Endothelial cell of umbilical vein (primary cell): ENCODE results near the gene HDAC4. TPM values are rescaled to one million over a fixed set of nuclear protein-coding genes. Genes with fewer than 3 reads are reported as not detected.

Source experiments
- BruUV-seq: library from RNA; stranded (reverse); fragments of 400-500 nt; replicated peaks from 2 replicates; lab custom pipeline; 2021; lab: Mats Ljungman, UMichigan
- CTCF ChIA-PET: fragments of 300-600, 350-600 bp; sonication (Branson Sonifier 250); formaldehyde crosslinking; loops from one replicate; lab custom pipeline; 2021; ENCODE audit warnings: antibody characterized with exemption, inconsistent platforms; lab: Charles Lee
- POLR2A ChIA-PET: fragments of 300-600, 350-600 bp; sonication (Branson Sonifier 250); formaldehyde crosslinking; loops from one replicate; lab custom pipeline; 2021; ENCODE audit warnings: antibody characterized with exemption, inconsistent platforms; lab: Charles Lee
- DNase-seq: peaks from one replicate; pipeline ENCODE4 v3.0.0-alpha.2; 2011; ENCODE audit warnings: low read depth, low spot score
- FAIRE-seq: peaks from 2 replicates; lab custom pipeline; 2011; peaks lifted over from hg19 to GRCh38; lab: Jason Lieb, UNC
- H2AFZ ChIP-seq: 2 replicates; pipeline ENCODE4 v1.6.0; 2012; ENCODE audit warnings: low read depth, low read length, control low read depth, inconsistent platforms
- H3K27ac ChIP-seq: 2 replicates; pipeline ENCODE4 v1.5.1; 2011; ENCODE audit warnings: low read depth, mild to moderate bottlenecking, control low read depth, low read length, moderate library complexity; ENCODE audit not compliant: insufficient read depth
- H3K27me3 ChIP-seq, 2 experiments: 2 replicates each; pipeline versions ENCODE4 v1.6.0 to v1.6.1; 2011; ENCODE audit warnings: low read length in 2 of 2, mixed read lengths in 1 of 2; ENCODE audit not compliant: control insufficient read depth in 2 of 2, insufficient read depth in 2 of 2
- H3K36me3 ChIP-seq, 2 experiments: 2 replicates in 1 of 2; 3 replicates in 1 of 2; pipeline ENCODE4 v1.5.1; 2011; ENCODE audit warnings: low read length in 2 of 2, mild to moderate bottlenecking in 1 of 2, moderate library complexity in 1 of 2; ENCODE audit not compliant: control insufficient read depth in 2 of 2, insufficient read depth in 2 of 2; ENCODE audit errors: extremely low read depth in 1 of 2
- H3K4me1 ChIP-seq: 3 replicates; pipeline ENCODE4 v1.5.1; 2011; ENCODE audit warnings: mild to moderate bottlenecking, low read length; ENCODE audit not compliant: control insufficient read depth, insufficient read depth; ENCODE audit errors: extremely low read depth
- H3K4me2 ChIP-seq: 2 replicates; pipeline ENCODE4 v1.6.1; 2011; ENCODE audit warnings: low read length, control low read depth, mixed read lengths; ENCODE audit not compliant: insufficient read depth
- H3K4me3 ChIP-seq, 3 experiments: fragments of 200-600 bp in 1 of 3; sonication (generic), shearing (Covaris generic) in 1 of 3; replicated peaks in 1 of 3; 2 replicates each; pipeline ENCODE4 v1.5.1; 2011 to 2016; ENCODE audit warnings: control low read depth in 3 of 3, low read length in 3 of 3, mild to moderate bottlenecking in 2 of 3, inconsistent platforms in 1 of 3, low read depth in 1 of 3, moderate library complexity in 1 of 3; ENCODE audit not compliant: insufficient read depth in 1 of 3
- H3K79me2 ChIP-seq: 2 replicates; pipeline ENCODE4 v1.6.0; 2012; ENCODE audit warnings: low read length, inconsistent platforms; ENCODE audit not compliant: control insufficient read depth, insufficient read depth
- H3K9ac ChIP-seq: replicated peaks from 2 replicates; pipeline ENCODE3; 2011; ENCODE audit warnings: low read length, control low read depth; ENCODE audit not compliant: insufficient read depth; ENCODE audit errors: extremely low read depth
- H3K9me1 ChIP-seq: replicated peaks from 3 replicates; pipeline ENCODE4 v1.6.0; 2011; ENCODE audit warnings: mild to moderate bottlenecking, low read length; ENCODE audit not compliant: control insufficient read depth, insufficient read depth; ENCODE audit errors: extremely low read depth
- H3K9me3 ChIP-seq: replicated peaks from 2 replicates; pipeline ENCODE4 v1.5.1; 2012; ENCODE audit warnings: low read length, inconsistent platforms; ENCODE audit not compliant: control insufficient read depth, insufficient read depth
- H4K20me1 ChIP-seq: replicated peaks from 2 replicates; pipeline ENCODE3; 2011; ENCODE audit warnings: mild to moderate bottlenecking, low read length; ENCODE audit not compliant: control insufficient read depth, insufficient read depth; ENCODE audit errors: extremely low read depth
- POLR2AphosphoS5 ChIP-seq: IDR thresholded peaks from 2 replicates; pipeline ENCODE4 v1.6.1; 2012; ENCODE audit warnings: low read depth, mild to moderate bottlenecking, control low read depth, low read length, moderate library complexity; ENCODE audit not compliant: insufficient read depth
- dilution Hi-C: fragments of 300-500 bp; cut with MboI; formaldehyde crosslinking; loops from one replicate; pipeline ENCODE4 v1.15.0; 2019; ENCODE audit warnings: low sequenced_read_pairs; ENCODE audit not compliant: extremely low pct_ligation_motif_present
- intact Hi-C: fragments of 100-400 bp; cut with micrococcal nuclease; formaldehyde crosslinking; loops from one replicate; pipeline ENCODE4 v1.10.0; 2022
- polyA plus RNA-seq, 4 experiments: library from polyadenylated mRNA; depleted of rRNA in 3 of 4; stranded (reverse) in 3 of 4; unstranded in 1 of 4; fragments of >200 nt; gene quantifications; 2 replicates each; pipeline versions ENCODE4 v1.2.1 to v1.2.3, GENCODE V29; 2011 to 2012; ENCODE audit warnings: missing spikeins in 1 of 4
- total RNA-seq: library from RNA; stranded (reverse); gene quantifications from 2 replicates; pipeline ENCODE4 v1.2.3, GENCODE V29; 2021
- TF ChIP-seq, protein P1 (sequence below): IDR thresholded peaks from 2 replicates; pipeline ENCODE4 v1.6.1; 2011; ENCODE audit not compliant: insufficient read depth, insufficient read length
- TF ChIP-seq, protein P2 (sequence below), 2 donors: IDR thresholded peaks; 1 replicate in 1 of 2; 2 replicates in 1 of 2; pipeline ENCODE4 v1.5.1; 2011; ENCODE audit warnings: low read length in 2 of 2, mild to moderate bottlenecking in 2 of 2, moderate library complexity in 2 of 2, control low read depth in 1 of 2, inconsistent platforms in 1 of 2, low read depth in 1 of 2; ENCODE audit not compliant: insufficient read depth in 1 of 2; ENCODE audit errors: extremely low read depth in 1 of 2

The HDAC4 gene
- total and polyA plus RNA-seq, 2 donors (not counting 3 experiments of a cell fraction or from before 2014, with no cell fraction given) = 13.4 to 33.0 TPM

DNA sequence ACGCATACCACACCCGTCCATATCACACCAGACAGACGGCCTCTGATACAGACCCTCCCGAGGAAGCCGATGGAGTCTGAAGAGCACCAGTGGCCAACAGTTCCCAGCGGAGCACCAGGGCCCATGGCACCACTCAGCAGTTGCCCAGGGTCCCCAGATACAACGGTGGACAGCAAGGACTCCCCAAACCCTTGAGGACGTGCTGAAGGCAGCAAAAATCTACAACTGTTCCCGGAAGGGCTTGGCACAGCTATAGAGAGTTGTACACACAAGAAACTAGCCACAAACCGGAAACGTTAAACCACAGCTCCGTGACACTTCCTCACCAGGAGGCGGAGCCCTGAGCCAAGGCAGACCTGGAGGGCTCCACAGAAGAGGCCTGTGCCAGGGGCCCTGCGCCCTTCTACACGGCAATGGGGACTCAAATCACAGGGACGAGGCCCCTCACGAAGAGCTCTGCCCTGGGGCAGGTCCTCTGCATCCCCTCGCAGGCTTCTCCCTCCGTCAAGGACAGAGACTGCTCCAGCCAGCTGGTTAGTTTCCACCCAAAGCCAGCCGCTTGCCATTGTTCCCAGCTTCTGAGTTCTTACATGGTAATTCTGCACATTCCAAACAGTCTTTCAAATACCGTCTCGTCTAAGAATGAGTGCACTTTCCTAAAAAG, 133.4 kb downstream of the HDAC4 start:
- peaks cover 14% of the 10 kb centered on the region for H3K4me1 ChIP-seq
- no peak overlapping the region for H2AFZ ChIP-seq
- H3K36me3 ChIP-seq = no peaks in the 10 kb centered on the region
- no peaks in the 10 kb centered on the region for H4K20me1 ChIP-seq
- ChIA-PET POLR2A (interaction anchor here (1.3 kb wide), 1 partner anchor 134 kb away, joined by 4 read pairs; the partner anchor contains the start of gene HDAC4), CTCF (interaction anchor here (0.6 to 1.4 kb wide), 9 partner anchors 10 to 725 kb away, joined by 3 to 6 read pairs (median 4); partner anchors contain the start of gene HDAC4)
- no peak overlapping the region for H3K4me2 ChIP-seq
- TF ChIP-seq, protein P1, sequence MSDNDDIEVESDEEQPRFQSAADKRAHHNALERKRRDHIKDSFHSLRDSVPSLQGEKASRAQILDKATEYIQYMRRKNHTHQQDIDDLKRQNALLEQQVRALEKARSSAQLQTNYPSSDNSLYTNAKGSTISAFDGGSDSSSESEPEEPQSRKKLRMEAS = no peak
- peak; percentile 41 for TF ChIP-seq POLR2AphosphoS5
- TF ChIP-seq, protein P2, sequence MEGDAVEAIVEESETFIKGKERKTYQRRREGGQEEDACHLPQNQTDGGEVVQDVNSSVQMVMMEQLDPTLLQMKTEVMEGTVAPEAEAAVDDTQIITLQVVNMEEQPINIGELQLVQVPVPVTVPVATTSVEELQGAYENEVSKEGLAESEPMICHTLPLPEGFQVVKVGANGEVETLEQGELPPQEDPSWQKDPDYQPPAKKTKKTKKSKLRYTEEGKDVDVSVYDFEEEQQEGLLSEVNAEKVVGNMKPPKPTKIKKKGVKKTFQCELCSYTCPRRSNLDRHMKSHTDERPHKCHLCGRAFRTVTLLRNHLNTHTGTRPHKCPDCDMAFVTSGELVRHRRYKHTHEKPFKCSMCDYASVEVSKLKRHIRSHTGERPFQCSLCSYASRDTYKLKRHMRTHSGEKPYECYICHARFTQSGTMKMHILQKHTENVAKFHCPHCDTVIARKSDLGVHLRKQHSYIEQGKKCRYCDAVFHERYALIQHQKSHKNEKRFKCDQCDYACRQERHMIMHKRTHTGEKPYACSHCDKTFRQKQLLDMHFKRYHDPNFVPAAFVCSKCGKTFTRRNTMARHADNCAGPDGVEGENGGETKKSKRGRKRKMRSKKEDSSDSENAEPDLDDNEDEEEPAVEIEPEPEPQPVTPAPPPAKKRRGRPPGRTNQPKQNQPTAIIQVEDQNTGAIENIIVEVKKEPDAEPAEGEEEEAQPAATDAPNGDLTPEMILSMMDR (IDR thresholded peaks at IDR 0.05; ENCODE audit: extremely low read depth in 1 of 2, insufficient read depth in 1 of 2, low read depth in 1 of 2, low read length in 2 of 2) = peak; percentile 6 to 29
- H3K9me1 ChIP-seq = no peaks in the 10 kb centered on the region
- DNase-seq = peak; percentile 37
- no TSS peak for BruUV-seq
- H3K9me3 ChIP-seq = no peaks in the 10 kb centered on the region
- no peak overlapping the region for H3K9ac ChIP-seq
- dilution Hi-C loops = no loop called here
- H3K27me3 ChIP-seq = no peaks in the 10 kb centered on the region
- intact Hi-C loops = loop anchor here (5.0 kb wide), 3 partner anchors 85 to 135 kb away; partner anchors contain the start of gene HDAC4
- no peak overlapping the region for H3K27ac ChIP-seq
- H3K79me2 ChIP-seq = peaks cover 4% of the 10 kb centered on the region
- peak; percentile 89 for FAIRE-seq
- no peak overlapping the region for H3K4me3 ChIP-seq
